LNCAP (cell line): ENCODE data around the gene CNP.

Source experiments
- CTCF ChIP-seq: fragments of 450-650 bp; IDR thresholded peaks from 2 replicates; pipeline ENCODE4 v1.5.1; 2017; ENCODE audit warnings: mild to moderate bottlenecking

Gene CNP

GRCh38 chr17:41948762-41949460, 17.7 kb upstream of the CNP start:
- TF ChIP-seq CTCF, result no peak

GRCh38 chr17:41956522-41956921, 10.1 kb upstream of the CNP start:
- no peak for TF ChIP-seq CTCF

- TF ChIP-seq CTCF, result no peak
Observed at GRCh38 chr17:41957031-41957868, 9.3 kb upstream of the CNP start.

- TF ChIP-seq CTCF, result no peak
Observed at GRCh38 chr17:41957869-41958439, 8.6 kb upstream of the CNP start.

- no peak for TF ChIP-seq CTCF
Observed at GRCh38 chr17:41959030-41959335, 7.6 kb upstream of the CNP start.

- peak; percentile 24; the same call in 1 of the 2 replicates for TF ChIP-seq CTCF
Observed at GRCh38 chr17:41959336-41960095, 7.1 kb upstream of the CNP start.

- TF ChIP-seq CTCF, result no peak
Observed at GRCh38 chr17:41962111-41962510, 4.5 kb upstream of the CNP start.
